ENCODE data around the gene F2. TPM values are rescaled to one million over a fixed set of nuclear protein-coding genes. Genes with fewer than 3 reads are reported as not detected.

Gene F2
- total and polyA plus RNA-seq, 2 of the 13 experiments (the other 11 are each of a cell fraction or from before 2014, with no cell fraction given), result 330 to 801 TPM

- TF ChIP-seq FOXA3 (CRISPR knock-in tag; IDR thresholded peaks at IDR 0.05) (peak; percentile 26; the same call in 1 of the 2 replicates), TOPORS (CRISPR knock-in tag; IDR thresholded peaks at IDR 0.05) (no peak), AGO1 (IDR thresholded peaks at IDR 0.05; ENCODE audit: low read depth, low read length, poor library complexity, severe bottlenecking) (no peak), SIX1 (CRISPR knock-in tag; IDR thresholded peaks at IDR 0.05; ENCODE audit: borderline replicate concordance) (no peak), ZNF282 (IDR thresholded peaks at IDR 0.05; ENCODE audit: partially characterized antibody) (no peak), ATF6 (CRISPR knock-in tag; conservative IDR thresholded peaks at IDR 0.05) (no peak), ZNF18 (CRISPR knock-in tag; IDR thresholded peaks at IDR 0.05; ENCODE audit: insufficient replicate concordance) (peak; percentile 95), ZNF549 (CRISPR knock-in tag; IDR thresholded peaks at IDR 0.05) (no peak), CBX2 (IDR thresholded peaks at IDR 0.05; ENCODE audit: low read depth, low read length) (no peak), CBX2 (CRISPR knock-in tag; IDR thresholded peaks at IDR 0.05; ENCODE audit: low read depth) (no peak), ZBTB2 (CRISPR knock-in tag; IDR thresholded peaks at IDR 0.05; ENCODE audit: low read depth) (no peak), SATB2 (CRISPR knock-in tag; IDR thresholded peaks at IDR 0.05) (peak; percentile 76; the same call in 1 of the 2 replicates), ZBTB44 (CRISPR knock-in tag; IDR thresholded peaks at IDR 0.05) (no peak), ZNF850 (CRISPR knock-in tag; conservative IDR thresholded peaks at IDR 0.05) (no peak), PBX2 (CRISPR knock-in tag; IDR thresholded peaks at IDR 0.05) (no peak), FOXP4 (CRISPR knock-in tag; IDR thresholded peaks at IDR 0.05) (0 out of 2 replicates have a peak, but pooled peaks have one; percentile 24), ZNF615 (CRISPR knock-in tag; IDR thresholded peaks at IDR 0.05; ENCODE audit: borderline replicate concordance) (no peak), KLF9 (CRISPR knock-in tag; IDR thresholded peaks at IDR 0.05; ENCODE audit: low read depth) (no peak), JARID2 (CRISPR knock-in tag; IDR thresholded peaks at IDR 0.05; ENCODE audit: insufficient replicate concordance) (no peak)
Observed at GRCh38 chr11:46695345-46696211, 23.4 kb upstream of the F2 start (continued).
